GM13976 (cell line): Measurements from ENCODE around the gene ARHGEF25.

ENCODE experiments used
- DNase-seq: peaks from one replicate; pipeline ENCODE4 v3.0.0; 2012; ENCODE audit warnings: low spot score
- CTCF ChIP-seq: IDR thresholded peaks from 2 replicates; pipeline ENCODE4 v1.5.1; 2012; ENCODE audit warnings: borderline replicate concordance, mild to moderate bottlenecking; ENCODE audit not compliant: insufficient read depth; ENCODE audit errors: extremely low read depth, missing control alignments, control extremely low read depth
- in situ Hi-C: fragments of 300-500 bp; cut with MboI; formaldehyde crosslinking; loops from one replicate; pipeline ENCODE4 v1.12.0; 2022; ENCODE audit warnings: low sequenced_read_pairs, mixed read lengths, inconsistent platforms; ENCODE audit not compliant: unreplicated experiment

ARHGEF25 gene

GRCh38 chr12:57609101-57609780, 2.0 kb upstream of the ARHGEF25 start:
- DNase-seq = peak; percentile 15
- no peak for TF ChIP-seq CTCF
- in situ Hi-C loops = no loop called here

GRCh38 chr12:57609781-57610553, 1.3 kb upstream of the ARHGEF25 start:
- in situ Hi-C loops = no loop called here
- no peak for TF ChIP-seq CTCF
- no peak for DNase-seq

- no peak for TF ChIP-seq CTCF
- in situ Hi-C loops = no loop called here
- peak; percentile 51 for DNase-seq
These were observed 604 bp upstream of the ARHGEF25 start for GRCh38 chr12:57610554-57611107.

GRCh38 chr12:57611827-57612710, 834 bp downstream of the ARHGEF25 start:
- in situ Hi-C loops = no loop called here
- DNase-seq = peak; percentile 22
- no peak for TF ChIP-seq CTCF

GRCh38 chr12:57612711-57613426, 1.6 kb downstream of the ARHGEF25 start:
- TF ChIP-seq CTCF = no peak
- in situ Hi-C loops = no loop called here
- peak; percentile 23 for DNase-seq
